HG03066 (cell line): ENCODE data around the gene TRAPPC3L.
"Not testable (repeated sequence)": the region's sequence is repeated elsewhere in the genome, so short reads cannot be mapped to it uniquely, and the experiment has no call there.

Experiments used
- ATAC-seq: cut with Tn5 transposase; IDR thresholded peaks from one replicate; pipeline ENCODE4 v1.9.1; 2021; ENCODE audit warnings: low read depth; ENCODE audit not compliant: unreplicated experiment

The TRAPPC3L gene

DNA sequence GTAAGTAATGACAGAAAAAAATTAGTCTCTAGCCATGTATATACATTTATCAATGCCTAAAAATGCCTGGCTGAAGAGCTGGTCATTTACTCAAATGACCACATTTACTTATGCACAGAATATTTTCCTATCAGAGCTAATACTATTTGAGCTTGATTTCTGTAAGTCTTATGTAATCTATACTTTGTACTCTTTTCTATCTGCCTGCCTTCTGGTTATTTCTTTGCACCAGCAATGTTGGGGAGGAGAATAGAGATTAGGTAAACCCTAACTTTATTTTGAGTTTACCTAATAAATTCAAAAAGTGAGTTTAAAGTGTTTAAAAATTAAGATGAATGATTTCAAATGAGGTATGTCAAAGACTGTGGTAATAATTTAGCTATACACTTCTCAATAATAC lies 30.3 kb downstream of the TRAPPC3L start:
- ATAC-seq, result no peak

DNA sequence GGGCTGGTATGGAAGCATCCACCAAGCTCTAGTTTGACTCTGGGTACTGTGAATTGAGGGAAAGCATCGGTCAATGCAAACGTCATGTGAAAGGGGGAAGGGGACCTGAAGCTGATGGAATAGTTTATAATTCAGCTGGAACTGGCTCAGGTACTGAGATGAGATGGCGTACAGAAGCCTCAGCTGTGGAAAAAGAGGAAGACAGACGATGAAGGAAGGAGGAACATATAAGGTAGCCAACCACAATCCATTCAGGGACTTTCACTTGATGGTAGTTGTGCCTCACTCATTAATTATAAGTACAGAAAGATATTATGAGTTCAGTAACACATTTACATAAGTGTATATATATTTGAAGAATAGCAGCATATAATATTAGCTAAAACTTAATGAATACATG lies 31.4 kb downstream of the TRAPPC3L start:
- no peak for ATAC-seq

GRCh38 chr6:116513224-116513875 lies 32.1 kb downstream of the TRAPPC3L start:
- ATAC-seq, result no peak

GRCh38 chr6:116512734-116513133 lies 32.8 kb downstream of the TRAPPC3L start:
- no peak for ATAC-seq

GRCh38 chr6:116512111-116512559 lies 33.3 kb downstream of the TRAPPC3L start:
- peak; percentile 61 for ATAC-seq

GRCh38 chr6:116511424-116512110 lies 33.9 kb downstream of the TRAPPC3L start, which contains the start of gene CALHM5:
CALHM5 (plus strand) TSS chr6:116511639; CDS start chr6:116511697, 58 bp downstream.
- ATAC-seq, result no peak

DNA sequence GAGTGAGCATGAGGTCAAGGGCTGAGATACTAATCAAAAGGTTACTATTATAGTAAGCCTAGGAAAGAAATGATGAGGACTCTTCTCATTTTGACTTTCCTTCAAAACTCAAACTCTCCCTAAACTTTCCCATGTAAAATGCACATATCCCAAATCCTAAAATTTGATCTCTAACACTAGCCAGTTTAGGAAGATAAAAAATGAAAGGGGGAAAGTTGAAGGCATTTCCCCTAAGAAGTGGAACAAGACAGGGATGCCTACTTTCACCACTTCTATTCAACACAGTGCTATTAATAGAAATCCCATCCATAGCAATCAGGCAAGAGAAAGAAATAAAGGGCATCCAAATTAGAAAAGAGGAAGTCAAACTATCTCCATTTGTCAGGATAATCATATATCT lies 37.0 kb downstream of the TRAPPC3L start:
- no peak for ATAC-seq

DNA sequence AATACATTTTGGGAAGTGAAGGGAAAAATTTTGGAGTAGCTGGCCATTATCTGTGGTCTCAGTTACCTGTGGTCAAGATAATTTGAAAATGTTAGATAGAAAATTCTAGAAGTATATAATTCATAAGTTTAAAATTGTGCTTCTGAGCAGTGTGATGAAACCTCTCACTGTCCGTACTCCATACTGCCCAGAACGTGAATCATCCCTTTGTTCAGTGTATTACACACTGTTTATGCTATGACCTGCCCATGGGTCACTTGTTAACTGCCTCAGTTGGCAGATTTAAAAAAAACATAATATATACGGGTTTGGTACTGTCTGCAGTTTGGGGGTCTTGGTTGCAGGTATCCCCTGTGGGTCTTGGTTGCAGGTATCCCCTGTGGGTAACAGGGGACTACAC lies 38.2 kb downstream of the TRAPPC3L start:
- no peak for ATAC-seq

- ATAC-seq, result no peak
Observed at GRCh38 chr6:116500969-116501433, 44.5 kb downstream of the TRAPPC3L start.

- ATAC-seq, result no peak
Observed at GRCh38 chr6:116497113-116497676, 48.3 kb downstream of the TRAPPC3L start.

DNA sequence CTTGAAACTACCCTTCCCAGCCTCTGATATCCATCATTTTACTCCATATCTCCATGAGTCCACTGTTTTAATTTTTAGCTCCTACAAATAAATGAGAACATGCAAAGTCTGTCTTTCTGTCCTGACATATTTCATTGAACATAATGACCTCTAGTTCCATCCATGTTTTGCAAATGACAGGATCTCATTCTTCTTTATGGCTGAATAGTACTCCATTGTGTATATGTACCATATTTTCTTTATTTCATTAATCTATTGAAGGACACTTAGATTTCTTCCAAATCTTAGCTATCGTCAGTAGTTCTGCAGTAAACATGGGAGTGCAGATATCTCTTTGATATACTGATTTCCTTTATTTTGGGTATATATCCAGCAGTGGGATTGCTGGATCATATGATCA lies 50.3 kb downstream of the TRAPPC3L start:
- not testable (repeated sequence) for ATAC-seq

- no peak for ATAC-seq
Observed at GRCh38 chr6:116492331-116493067, 53.0 kb downstream of the TRAPPC3L start.

DNA sequence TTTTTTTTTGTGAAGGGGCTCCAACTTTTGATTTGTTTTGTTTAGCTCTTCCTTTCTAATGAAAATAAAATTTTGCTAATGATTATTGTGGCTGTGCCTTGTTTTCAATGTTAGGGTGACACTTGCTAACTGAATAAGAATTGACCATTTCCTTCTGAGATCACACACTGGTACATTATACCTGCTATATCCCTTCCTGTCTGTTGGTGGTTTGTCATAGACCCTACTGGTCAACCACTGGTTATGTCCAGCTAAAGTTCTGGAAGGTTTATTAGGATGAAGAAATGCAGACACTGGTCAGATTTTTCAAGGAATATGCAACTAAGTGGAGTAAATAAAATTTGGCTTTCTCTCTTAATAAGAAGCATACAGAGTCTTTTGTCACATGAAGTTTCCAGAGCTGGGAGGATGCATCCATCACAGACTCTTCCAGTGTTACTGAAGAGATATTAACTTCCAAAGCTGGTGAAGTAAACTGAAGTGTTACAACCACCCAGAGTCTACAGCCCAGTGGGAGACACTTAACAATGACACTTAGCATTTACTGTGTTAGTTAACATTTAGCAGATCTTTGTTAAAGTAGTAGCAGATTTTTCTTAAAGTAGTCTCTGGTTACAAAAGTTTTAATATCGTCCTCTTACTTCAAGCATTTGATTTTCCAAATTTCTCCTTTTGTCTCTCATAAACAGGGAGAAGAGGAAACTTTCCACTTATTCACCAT lies 53.7 kb downstream of the TRAPPC3L start:
- no peak for ATAC-seq

GRCh38 chr6:116485559-116486184 lies 59.8 kb downstream of the TRAPPC3L start:
- ATAC-seq, result no peak

GRCh38 chr6:116483616-116484015 lies 61.9 kb downstream of the TRAPPC3L start:
- no peak for ATAC-seq

DNA sequence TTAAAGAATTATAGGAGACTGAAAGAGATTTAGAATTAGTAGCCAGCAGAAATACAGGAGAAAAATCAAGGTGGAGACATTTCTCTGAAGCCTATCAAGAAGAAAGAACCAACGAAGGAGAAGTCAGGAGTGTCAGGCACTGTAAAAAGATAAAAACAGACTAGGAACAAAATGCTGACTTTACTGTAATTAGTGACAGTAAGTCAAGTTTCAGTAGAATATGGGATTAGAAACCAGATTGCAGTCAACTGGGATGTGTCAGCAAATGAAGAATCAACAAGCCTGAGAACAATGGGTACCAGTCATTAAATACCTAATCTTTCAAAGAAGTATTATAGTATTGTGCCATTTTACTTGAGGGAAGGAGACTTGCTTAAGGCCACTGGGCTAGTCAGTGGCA lies 62.7 kb downstream of the TRAPPC3L start:
- ATAC-seq, result no peak

DNA sequence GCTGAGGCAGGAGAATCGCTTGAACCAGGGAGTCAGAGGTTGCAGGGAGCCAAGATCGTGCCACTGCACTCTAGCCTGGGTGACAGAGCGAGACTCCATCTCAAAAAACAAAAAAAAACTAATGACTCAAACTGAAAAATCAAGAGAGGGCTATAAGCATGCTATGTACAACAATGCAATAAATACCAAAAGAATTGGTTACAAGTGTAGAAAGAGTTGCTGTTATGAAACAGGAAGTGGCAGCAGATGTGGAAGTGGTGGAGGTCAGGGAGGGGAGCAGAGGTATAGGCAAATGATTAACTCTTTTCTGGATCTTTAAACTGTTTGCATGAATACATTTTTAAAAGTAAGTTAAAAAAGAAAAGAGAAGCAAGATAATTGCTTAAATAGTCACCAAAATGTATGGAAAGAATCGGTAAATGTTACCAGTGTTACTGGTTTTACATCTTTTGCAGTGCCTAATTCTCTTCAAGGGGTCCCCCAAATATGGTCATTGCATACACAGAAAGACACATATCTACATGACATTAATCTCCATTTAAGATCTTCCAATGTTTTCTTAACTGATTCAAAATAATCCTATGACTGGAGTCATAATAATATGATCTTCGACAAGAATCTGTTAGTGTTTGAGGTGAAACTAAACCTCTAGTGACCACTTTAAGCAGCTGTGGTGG lies 69.3 kb downstream of the TRAPPC3L start:
- peak; percentile 100 for ATAC-seq

GRCh38 chr6:116475141-116475540 lies 70.3 kb downstream of the TRAPPC3L start:
- no peak for ATAC-seq

- no peak for ATAC-seq
Observed at GRCh38 chr6:116472706-116473105, 72.8 kb downstream of the TRAPPC3L start.
